ENCODE data around the gene MESD.

MESD gene

DNA sequence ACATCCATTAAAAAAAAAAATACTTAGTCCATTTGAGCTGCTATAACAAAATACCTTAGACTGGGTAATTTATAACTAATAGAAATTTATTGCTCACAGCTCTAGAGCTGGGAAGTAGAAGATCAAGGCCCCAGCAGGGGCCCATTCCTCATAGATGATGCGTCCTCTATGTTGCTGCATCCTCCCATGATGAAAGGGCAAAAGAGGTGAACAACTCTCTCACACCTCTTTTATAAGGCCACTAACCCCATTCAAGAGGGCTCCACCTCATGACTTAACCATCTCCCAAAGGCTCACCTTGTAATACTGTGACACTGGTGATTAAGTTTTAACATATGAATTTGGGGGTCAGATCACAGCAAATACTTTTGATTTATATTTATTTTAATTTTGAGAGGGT is 8.1 kb upstream of the MESD start:
- no peak overlapping the region for H3K4me3 ChIP-seq (ENCODE audit: low read length)

GRCh38 chr15:80996247-80996646 is 6.6 kb upstream of the MESD start:
- DNase-seq (ENCODE audit: low read depth, low spot score), result no peak
- H3K4me3 ChIP-seq (ENCODE audit: low read length), result no peak overlapping the region

More for the DNA sequence above, 8.1 kb upstream of the MESD start:
- no peak for DNase-seq (ENCODE audit: low read depth, low spot score)

GRCh38 chr15:80992441-80992840 is 2.8 kb upstream of the MESD start:
- H3K4me3 ChIP-seq (ENCODE audit: low read length), result no peak overlapping the region
- no peak for DNase-seq (ENCODE audit: low read depth, low spot score)

- no peak for DNase-seq (ENCODE audit: low read depth, low spot score)
These were observed 2.4 kb upstream of the MESD start for GRCh38 chr15:80992006-80992405.

DNA sequence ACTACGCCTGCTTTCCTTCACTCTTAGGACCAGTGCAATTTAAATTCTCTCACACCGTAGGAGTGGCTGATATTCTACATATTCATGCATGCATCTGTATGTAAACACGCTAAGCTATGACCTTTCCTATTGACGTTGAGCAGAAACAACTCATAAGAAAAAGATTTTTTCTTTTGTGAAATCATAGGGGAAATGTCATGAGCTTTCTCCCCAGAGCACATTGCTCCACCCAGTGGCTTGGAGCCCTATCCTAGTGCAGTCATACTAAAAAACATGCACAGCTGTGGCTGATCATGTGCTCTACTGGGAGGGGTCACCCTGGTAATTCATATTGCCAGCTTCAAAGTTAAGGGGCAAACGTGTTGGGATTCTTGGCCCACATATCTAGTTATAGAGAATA is 1.8 kb upstream of the MESD start:
- DNase-seq (ENCODE audit: low read depth, low spot score), result peak; percentile 56
- H3K4me3 ChIP-seq (ENCODE audit: low read length), result no peak overlapping the region

More at GRCh38 chr15:80992006-80992405, 2.4 kb upstream of the MESD start:
- no peak overlapping the region for H3K4me3 ChIP-seq (ENCODE audit: low read length)

GRCh38 chr15:80990955-80991354 is 1.3 kb upstream of the MESD start:
- no peak overlapping the region for H3K4me3 ChIP-seq (ENCODE audit: low read length)
- DNase-seq (ENCODE audit: low read depth, low spot score), result no peak

DNA sequence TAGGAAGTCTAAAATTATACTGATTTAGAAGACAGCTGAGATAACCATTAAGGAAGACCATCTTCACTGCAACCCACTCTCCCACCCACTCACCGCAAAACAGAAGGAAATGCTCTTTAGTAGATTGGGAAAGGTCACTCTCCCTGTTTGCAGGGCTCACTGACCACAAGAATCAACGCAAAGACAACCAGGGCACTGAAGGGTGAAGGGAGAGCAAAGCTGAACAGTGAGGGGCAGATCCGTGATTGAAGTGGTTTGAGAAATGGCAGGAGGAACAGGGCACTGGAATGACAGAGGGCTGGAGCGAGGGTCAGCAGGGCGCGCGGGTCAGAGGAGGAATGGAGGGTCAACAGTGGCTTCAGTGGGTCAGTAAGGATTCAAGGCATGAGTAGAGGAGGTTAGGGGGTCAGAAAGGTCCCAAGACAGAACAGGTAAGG is 520 bp downstream of the MESD start:
- H3K4me3 ChIP-seq (ENCODE audit: low read length), result peak overlapping the region; percentile 97
- no peak for DNase-seq (ENCODE audit: low read depth, low spot score)

DNA sequence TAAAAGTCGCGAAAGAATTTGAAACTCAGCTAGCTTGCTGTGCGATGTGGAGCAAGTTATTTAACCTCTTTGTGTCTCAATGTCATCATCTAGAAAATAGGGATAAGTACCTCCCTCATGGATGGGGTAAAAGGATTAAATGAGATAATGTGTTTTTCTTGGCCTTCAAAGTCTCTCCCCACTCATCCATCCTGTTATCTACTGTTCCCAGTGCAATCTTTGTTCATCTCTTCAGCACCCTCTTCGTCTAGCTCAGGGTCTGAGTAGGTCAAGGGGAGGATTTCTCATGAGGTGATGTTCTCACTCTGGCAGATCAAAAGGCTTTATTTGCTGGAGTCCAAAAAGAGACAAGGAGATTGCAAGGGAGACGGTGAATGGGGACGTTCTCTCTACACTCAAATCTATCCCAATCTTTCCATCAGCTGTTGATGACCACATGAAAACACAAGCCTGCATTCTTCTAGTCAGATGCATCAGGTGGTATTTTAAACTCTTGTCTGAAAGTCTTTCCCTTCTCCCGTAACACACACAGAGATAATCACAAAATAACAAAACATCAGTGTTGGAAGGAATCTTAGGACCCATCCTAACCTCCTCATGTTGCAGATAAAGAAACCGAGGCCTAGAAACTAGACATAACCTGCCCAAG is 1.3 kb downstream of the MESD start:
- DNase-seq (ENCODE audit: low read depth, low spot score), result no peak
- peak overlapping the region; percentile 97 for H3K4me3 ChIP-seq (ENCODE audit: low read length)

DNA sequence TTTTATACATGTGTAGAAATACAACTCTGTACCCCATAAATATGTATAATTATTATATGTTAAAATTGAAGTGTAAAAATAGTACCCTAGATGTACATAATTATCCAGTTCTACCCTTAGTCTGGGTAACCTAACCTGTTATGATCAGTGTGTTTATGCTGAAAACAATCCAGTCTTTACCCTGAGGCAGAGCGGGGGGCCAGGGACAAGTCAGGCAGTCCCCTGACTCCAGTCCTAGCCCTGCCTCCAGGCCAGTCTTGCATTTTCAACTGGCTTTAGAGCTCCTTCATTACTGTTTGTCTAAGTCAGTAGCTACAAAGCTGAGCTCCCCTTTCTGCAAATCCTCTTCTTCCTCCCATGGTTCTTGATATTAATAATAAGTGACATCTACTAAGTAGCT is 3.1 kb downstream of the MESD start:
- H3K4me3 ChIP-seq (ENCODE audit: low read length), result no peak overlapping the region
- DNase-seq (ENCODE audit: low read depth, low spot score), result no peak

DNA sequence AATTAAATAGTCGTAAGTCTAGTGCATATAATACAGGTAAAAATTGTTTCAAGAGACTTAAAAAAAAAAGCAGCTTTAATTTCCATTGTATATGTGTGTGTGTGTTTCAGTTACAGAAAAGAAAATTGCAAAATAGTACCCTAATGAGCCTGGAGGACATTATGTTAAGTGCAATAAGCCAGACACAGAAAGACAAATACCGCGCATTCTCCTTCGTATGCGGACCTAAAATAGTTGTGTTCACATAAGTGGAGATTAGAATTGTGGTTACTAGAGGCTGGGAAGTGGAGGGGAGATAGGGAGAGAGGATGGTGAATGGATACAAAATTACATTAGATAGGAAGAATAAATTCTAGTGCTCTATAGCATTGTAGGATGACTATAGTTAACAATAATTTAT is 3.6 kb downstream of the MESD start:
- DNase-seq (ENCODE audit: low read depth, low spot score), result no peak
- H3K4me3 ChIP-seq (ENCODE audit: low read length), result no peak overlapping the region

DNA sequence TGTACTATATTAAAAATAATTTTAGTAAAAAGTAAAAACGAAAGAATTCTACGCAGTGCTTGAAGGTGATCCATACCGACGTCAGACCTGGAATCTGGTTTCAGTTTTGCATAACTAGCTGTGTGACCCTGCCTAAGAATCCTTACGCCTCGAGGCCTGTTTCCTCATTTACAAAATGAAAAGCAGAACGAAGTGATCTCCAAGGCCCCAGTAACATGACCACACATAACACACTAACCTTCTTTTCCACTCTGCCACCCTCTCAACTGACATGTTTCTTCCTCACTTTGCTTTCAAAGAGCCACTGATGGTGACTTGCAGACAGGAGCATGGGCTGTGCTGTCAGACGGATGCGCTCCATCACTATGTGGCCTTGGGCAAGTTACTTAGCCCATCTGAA is 4.8 kb downstream of the MESD start:
- H3K4me3 ChIP-seq (ENCODE audit: low read length), result no peak overlapping the region
- DNase-seq (ENCODE audit: low read depth, low spot score), result no peak

DNA sequence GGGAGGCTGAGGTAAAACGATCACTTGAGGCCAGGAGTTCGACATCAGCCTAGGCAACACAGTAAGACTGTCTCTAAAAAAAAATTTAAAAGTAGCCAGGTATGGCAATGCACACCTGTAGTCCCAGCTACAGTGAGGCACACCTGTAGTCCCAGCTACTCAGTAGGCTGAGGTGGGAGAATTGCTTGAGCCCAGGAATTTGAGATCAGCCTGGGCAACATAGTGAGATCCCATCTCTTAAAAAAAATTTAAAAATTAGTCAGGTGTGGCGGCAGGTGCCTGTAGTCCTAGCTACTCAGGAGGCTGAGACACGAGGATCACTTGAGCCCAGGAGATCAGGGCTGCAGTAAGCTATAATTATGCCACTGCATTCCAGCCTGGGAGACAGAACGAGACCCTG is 6.8 kb downstream of the MESD start:
- no peak overlapping the region for H3K4me3 ChIP-seq (ENCODE audit: low read length)
- no peak for DNase-seq (ENCODE audit: low read depth, low spot score)

DNA sequence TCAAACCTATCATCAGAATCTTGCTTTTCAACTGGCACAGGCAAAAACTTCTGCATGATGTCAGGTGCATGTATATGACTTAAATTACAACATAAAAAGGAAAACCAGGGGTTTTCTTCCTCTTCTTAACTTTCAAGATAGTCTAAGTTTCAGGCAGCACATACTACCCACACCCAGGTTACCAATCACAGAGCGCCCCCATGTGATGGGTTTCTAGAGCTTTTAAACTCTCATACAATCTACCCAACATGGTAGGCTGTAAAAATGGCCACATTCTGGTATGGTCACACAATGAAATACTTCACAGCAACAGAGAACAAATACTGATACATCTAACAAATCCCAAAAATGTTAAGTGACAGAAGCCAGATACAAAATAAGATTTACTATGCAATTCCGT is 7.4 kb downstream of the MESD start:
- no peak overlapping the region for H3K4me3 ChIP-seq (ENCODE audit: low read length)
- no peak for DNase-seq (ENCODE audit: low read depth, low spot score)

DNA sequence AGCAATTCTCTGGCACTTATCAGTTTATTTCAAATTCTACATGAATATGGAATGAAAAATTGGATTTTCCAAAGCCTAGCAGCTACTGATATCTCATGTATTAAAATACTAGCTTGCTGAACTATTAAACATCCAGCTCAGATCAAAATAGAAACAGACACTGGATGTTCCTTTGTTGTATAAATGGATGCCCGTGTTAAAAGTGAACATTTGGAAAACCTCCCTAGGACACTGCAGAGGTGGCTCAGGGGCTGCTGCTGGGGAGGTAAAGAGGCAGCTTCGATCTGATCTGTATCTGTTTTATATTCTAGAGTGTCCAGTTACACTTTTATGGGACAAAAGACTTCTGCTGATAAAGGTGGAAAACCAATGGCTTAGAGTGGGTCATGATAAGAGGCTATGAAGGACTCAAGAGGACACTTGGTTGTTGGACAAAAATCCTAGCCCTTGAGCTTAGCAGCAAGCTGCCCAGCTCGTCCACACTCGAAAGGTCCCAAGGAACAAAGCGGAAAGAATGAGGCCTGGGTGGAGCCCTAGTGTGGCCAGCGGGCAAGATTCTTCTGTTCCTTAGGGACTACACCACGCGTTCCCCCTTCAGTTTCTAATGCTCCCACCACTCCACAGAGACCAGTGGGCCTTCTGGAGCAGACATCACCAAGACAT is 9.9 kb downstream of the MESD start:
- no peak overlapping the region for H3K4me3 ChIP-seq (ENCODE audit: low read length)
- DNase-seq (ENCODE audit: low read depth, low spot score), result no peak

DNA sequence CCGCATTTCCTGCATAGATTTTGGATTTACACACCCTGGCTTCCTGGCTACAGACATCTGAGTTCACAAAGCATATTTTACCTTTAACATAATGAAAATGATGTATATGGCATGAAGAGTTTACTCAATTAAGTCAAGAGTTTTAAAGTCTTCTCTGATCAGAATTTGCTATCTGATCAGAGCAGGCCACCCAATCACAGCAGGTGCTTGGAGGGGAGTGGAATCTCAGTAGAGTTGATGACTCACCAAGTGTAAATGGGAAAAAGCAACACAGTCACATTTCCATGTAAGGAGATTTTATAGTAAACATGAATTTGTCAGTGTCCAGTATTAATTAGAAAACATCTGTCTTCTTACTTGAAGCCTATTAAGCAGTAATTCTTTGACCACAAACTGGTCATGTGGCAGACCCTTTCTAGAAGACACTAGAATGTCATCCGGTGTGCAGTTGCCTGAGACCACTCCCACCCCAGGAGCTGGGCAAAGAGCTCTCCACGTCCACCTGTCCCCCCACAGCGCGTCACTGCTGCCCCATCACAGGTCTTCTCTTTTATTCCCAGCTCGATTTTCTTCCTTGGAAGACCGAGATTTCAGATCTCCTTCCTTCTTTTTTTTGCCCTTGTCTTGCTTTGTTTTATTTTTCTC is 10.8 kb downstream of the MESD start:
- H3K4me3 ChIP-seq (ENCODE audit: low read length), result no peak overlapping the region
- no peak for DNase-seq (ENCODE audit: low read depth, low spot score)

- no peak for DNase-seq (ENCODE audit: low read depth, low spot score)
- H3K4me3 ChIP-seq (ENCODE audit: low read length), result no peak overlapping the region
These were observed 12.0 kb downstream of the MESD start for GRCh38 chr15:80977627-80978036.

DNA sequence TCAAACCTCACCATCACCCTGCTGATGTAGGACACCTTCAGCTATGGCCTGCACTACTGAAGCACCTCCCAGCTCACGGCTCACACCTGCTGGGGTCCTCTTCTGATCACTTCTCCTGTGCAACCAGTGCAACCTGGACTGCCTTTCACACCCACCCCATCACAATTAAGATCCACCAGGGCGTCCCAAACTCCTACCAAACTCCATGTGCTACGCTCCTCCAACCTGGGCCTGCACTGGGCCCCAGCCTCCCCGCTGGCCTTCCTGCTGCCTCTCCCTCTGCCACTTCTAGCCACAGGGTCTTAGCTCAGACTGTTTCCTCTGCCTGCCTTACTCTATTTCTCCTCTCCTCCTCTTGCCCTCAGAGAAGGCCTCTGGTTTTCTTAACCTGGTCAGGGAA is 12.8 kb downstream of the MESD start:
- no peak overlapping the region for H3K4me3 ChIP-seq (ENCODE audit: low read length)
- DNase-seq (ENCODE audit: low read depth, low spot score), result no peak

DNA sequence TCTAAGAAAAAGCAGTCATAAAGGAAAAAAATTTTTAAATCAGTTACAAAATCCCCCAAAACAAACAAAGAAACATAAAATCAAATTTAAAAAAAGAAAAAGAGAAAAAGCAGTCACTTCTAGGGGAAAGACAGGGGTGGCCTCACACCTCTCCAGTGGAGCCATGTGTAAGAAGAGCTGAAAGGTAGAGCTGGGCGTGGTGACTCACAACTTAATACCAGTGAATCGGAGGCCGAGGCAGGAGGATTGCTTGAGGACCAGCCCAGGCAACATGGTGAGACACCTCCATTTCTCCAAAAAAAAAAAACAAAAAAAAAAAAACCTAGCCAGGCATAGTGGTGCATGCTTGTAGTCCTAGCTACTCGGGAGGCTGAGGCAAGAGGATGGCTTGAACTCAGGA is 14.7 kb downstream of the MESD start:
- no peak overlapping the region for H3K4me3 ChIP-seq (ENCODE audit: low read length)
- no peak for DNase-seq (ENCODE audit: low read depth, low spot score)

- no peak for DNase-seq (ENCODE audit: low read depth, low spot score)
- H3K4me3 ChIP-seq (ENCODE audit: low read length), result no peak overlapping the region
These were observed 17.3 kb downstream of the MESD start for GRCh38 chr15:80972276-80972675.

- no peak for DNase-seq (ENCODE audit: low read depth, low spot score)
- no peak overlapping the region for H3K4me3 ChIP-seq (ENCODE audit: low read length)
These were observed 18.5 kb downstream of the MESD start for GRCh38 chr15:80971143-80971542.

DNA sequence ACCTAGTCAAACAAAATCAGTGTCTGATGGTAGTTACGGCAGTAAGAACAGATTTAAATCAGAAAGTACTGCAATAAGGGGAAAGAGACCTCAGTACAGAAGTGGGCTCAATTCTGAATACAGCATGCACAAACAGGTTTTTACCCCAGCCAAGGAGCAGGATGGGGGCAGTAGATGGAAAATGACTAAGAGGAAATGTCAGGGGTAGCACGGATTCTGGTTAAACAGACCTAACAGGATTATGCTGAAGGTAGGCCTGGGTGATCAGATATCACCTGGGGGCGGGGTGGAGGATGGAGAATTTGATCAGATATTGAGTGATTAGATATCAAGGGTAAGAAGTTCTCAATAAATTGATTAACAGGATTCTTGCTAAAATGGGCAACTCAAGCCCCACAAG is 19.0 kb downstream of the MESD start:
- no peak for DNase-seq (ENCODE audit: low read depth, low spot score)
- no peak overlapping the region for H3K4me3 ChIP-seq (ENCODE audit: low read length)

Measured in Jurkat, Clone E6-1 (cell line).